Loucy (cell line): ENCODE data around the gene MAST4.
"Not testable (repeated sequence)": the region's sequence is repeated elsewhere in the genome, so short reads cannot be mapped to it uniquely, and the experiment has no call there.

Experiments used
- CTCF ChIP-seq: fragments of 200-600 bp; sonication (generic); conservative IDR thresholded peaks from 2 replicates; pipeline ENCODE4 v1.5.1; 2014; ENCODE audit warnings: mild to moderate bottlenecking, antibody characterized with exemption, low read length
- EZH2phosphoT487 ChIP-seq: fragments of 200-600 bp; IDR thresholded peaks from 2 replicates; pipeline ENCODE4 v1.6.1; 2018; ENCODE audit warnings: antibody characterized with exemption, mild to moderate bottlenecking, moderate library complexity, borderline replicate concordance

- not testable (repeated sequence) for TF ChIP-seq CTCF, EZH2phosphoT487
These were observed 99.6 kb downstream of the MAST4 start for GRCh38 chr5:66695840-66696239.
